ENCODE measurements around the gene NLGN4Y. TPM values are rescaled to one million over a fixed set of nuclear protein-coding genes. Genes with fewer than 3 reads are reported as not detected.

NLGN4Y gene
- polyA plus RNA-seq, 1 of the 3 experiments (the other 2 are of a cell fraction) = not detected

GRCh38 chrY:14618513-14618912 lies 94.2 kb downstream of the NLGN4Y start:
- WGBS (ENCODE audit: low lambda C conversion rate) = no CpG with 5 or more reads among the region's 2 CpGs
- no peak overlapping the region for H3K9ac ChIP-seq
- no peak for DNase-seq
- H3F3A ChIP-seq (replicated peaks; ENCODE audit: insufficient read depth) = no peaks in the 10 kb centered on the region
- ChIA-PET POLR2A (no interaction called here), CTCF (no interaction called here)
- no peaks in the 10 kb centered on the region for H3K36me3 ChIP-seq (replicated peaks in 1 of 2; ENCODE audit: control insufficient read depth in 1 of 2, insufficient read depth in 2 of 2, low read length in 1 of 2)
- no peaks in the 10 kb centered on the region for H3K4me1 ChIP-seq (ENCODE audit: control insufficient read depth in 1 of 2, insufficient read depth in 2 of 2, low read depth in 1 of 2, low read length in 1 of 2)
- no peak overlapping the region for H3K27ac ChIP-seq (ENCODE audit: low read depth in 2 of 2, low read length in 1 of 2)
- no peaks in the 10 kb centered on the region for H3K9me3 ChIP-seq
- no peak overlapping the region for H2AFZ ChIP-seq (ENCODE audit: low read depth)
- no peaks in the 10 kb centered on the region for H4K20me1 ChIP-seq (ENCODE audit: insufficient read depth)
- no peaks in the 10 kb centered on the region for H3K79me2 ChIP-seq (ENCODE audit: insufficient read depth)
- H3K4me3 ChIP-seq (ENCODE audit: low read depth in 2 of 2, low read length in 1 of 2) = no peak overlapping the region
- H3K9me2 ChIP-seq = no peaks in the 10 kb centered on the region
- H3K27me3 ChIP-seq (ENCODE audit: insufficient read depth) = no peaks in the 10 kb centered on the region
- TF ChIP-seq NRF1 (IDR thresholded peaks at IDR 0.05; ENCODE audit: low read depth, low read length) = no peak
- no peak for TF ChIP-seq PBX3 (IDR thresholded peaks at IDR 0.05)
- TF ChIP-seq MXI1 (IDR thresholded peaks at IDR 0.05; ENCODE audit: low read depth, low read length) = no peak
- TF ChIP-seq RXRA (IDR thresholded peaks at IDR 0.05; ENCODE audit: borderline replicate concordance, low read depth) = no peak
- no peak for TF ChIP-seq EZH2phosphoT487 (IDR thresholded peaks at IDR 0.05; ENCODE audit: borderline replicate concordance, low read depth)
- TF ChIP-seq RFX5 (IDR thresholded peaks at IDR 0.05; ENCODE audit: low read length) = no peak
- no peak for TF ChIP-seq TAF1 (IDR thresholded peaks at IDR 0.05; ENCODE audit: borderline replicate concordance, low read depth, low read length)
- no peak for TF ChIP-seq TCF12 (IDR thresholded peaks at IDR 0.05)
- no peak for TF ChIP-seq TEAD4 (IDR thresholded peaks at IDR 0.05; ENCODE audit: borderline replicate concordance, insufficient read depth)
- no peak for TF ChIP-seq USF1 (IDR thresholded peaks at IDR 0.05; ENCODE audit: borderline replicate concordance, low read depth)
- TF ChIP-seq RCOR1 (IDR thresholded peaks at IDR 0.05; ENCODE audit: low read length) = no peak
- no peak for TF ChIP-seq SMC3 (IDR thresholded peaks at IDR 0.05; ENCODE audit: low read depth, low read length)
- H3K4me2 ChIP-seq = no peak overlapping the region

- TF ChIP-seq SIN3A (IDR thresholded peaks at IDR 0.05; ENCODE audit: borderline replicate concordance, low read depth, low read length) = no peak
- TF ChIP-seq FOXJ3 (CRISPR knock-in tag; IDR thresholded peaks at IDR 0.05) = no peak
- no peak for TF ChIP-seq FOSL2 (IDR thresholded peaks at IDR 0.05; ENCODE audit: borderline replicate concordance, low read depth)
- no peak for TF ChIP-seq CHD2 (IDR thresholded peaks at IDR 0.05; ENCODE audit: low read length, partially characterized antibody)
- TF ChIP-seq USF1 (IDR thresholded peaks at IDR 0.05; ENCODE audit: borderline replicate concordance, low read depth) = no peak
- TF ChIP-seq TCF12 (IDR thresholded peaks at IDR 0.05) = no peak
- no peak for TF ChIP-seq RCOR1 (IDR thresholded peaks at IDR 0.05; ENCODE audit: low read length)
- no peak for TF ChIP-seq RFX5 (IDR thresholded peaks at IDR 0.05; ENCODE audit: low read length)
- no peaks in the 10 kb centered on the region for H3K9me3 ChIP-seq
- H3K27me3 ChIP-seq (ENCODE audit: insufficient read depth) = no peaks in the 10 kb centered on the region
- H3K4me2 ChIP-seq = no peak overlapping the region
- no peaks in the 10 kb centered on the region for H3K9me2 ChIP-seq
- no peak overlapping the region for H3K9ac ChIP-seq
- ChIA-PET POLR2A (no interaction called here), CTCF (no interaction called here)
- no peak overlapping the region for H3K4me3 ChIP-seq (ENCODE audit: low read depth in 2 of 2, low read length in 1 of 2)
- DNase-seq = no peak
- no peaks in the 10 kb centered on the region for H3K36me3 ChIP-seq (replicated peaks in 1 of 2; ENCODE audit: control insufficient read depth in 1 of 2, insufficient read depth in 2 of 2, low read length in 1 of 2)
- no peaks in the 10 kb centered on the region for H4K20me1 ChIP-seq (ENCODE audit: insufficient read depth)
- no peak overlapping the region for H3K27ac ChIP-seq (ENCODE audit: low read depth in 2 of 2, low read length in 1 of 2)
- 31% methylated on average over 3 of the region's 6 CpGs for WGBS (ENCODE audit: low lambda C conversion rate)
- no peak overlapping the region for H2AFZ ChIP-seq (ENCODE audit: low read depth)
- H3K79me2 ChIP-seq (ENCODE audit: insufficient read depth) = no peaks in the 10 kb centered on the region
- H3F3A ChIP-seq (replicated peaks; ENCODE audit: insufficient read depth) = no peaks in the 10 kb centered on the region
- no peaks in the 10 kb centered on the region for H3K4me1 ChIP-seq (ENCODE audit: control insufficient read depth in 1 of 2, insufficient read depth in 2 of 2, low read depth in 1 of 2, low read length in 1 of 2)
Observed at GRCh38 chrY:14628208-14628607, 103.9 kb downstream of the NLGN4Y start.
